Measurements from ENCODE around the gene ZNF296.

GRCh38 chr19:45082170-45082569 lies 5.9 kb upstream of the ZNF296 start:
- TF ChIP-seq CTCF (conservative IDR thresholded peaks at IDR 0.05; ENCODE audit: low read length) (no peak), EZH2phosphoT487 (IDR thresholded peaks at IDR 0.05; ENCODE audit: borderline replicate concordance, low read depth, low read length) (no peak)

All from OCI-LY7 (cell line).